GM12878 (cell line): ENCODE measurements around the gene DNAI2. TPM values are rescaled to one million over a fixed set of nuclear protein-coding genes. Genes with fewer than 3 reads are reported as not detected.
A peak's percentile ranks its signal among the peaks of the same experiment; 100 is the strongest.

Experiments
- CTCF ChIP-seq, 3 experiments: IDR thresholded peaks in 2 of 3; conservative IDR thresholded peaks in 1 of 3; 2 replicates each; pipeline ENCODE4 v1.5.1; 2011; ENCODE audit warnings: low read depth in 3 of 3, low read length in 3 of 3, mild to moderate bottlenecking in 3 of 3, control low read depth in 2 of 3, moderate library complexity in 2 of 3, inconsistent platforms in 1 of 3, mixed read lengths in 1 of 3; ENCODE audit not compliant: control insufficient read depth in 2 of 3, insufficient read depth in 1 of 3; ENCODE audit errors: extremely low read depth in 1 of 3
- ELK1 ChIP-seq: IDR thresholded peaks from 2 replicates; pipeline ENCODE4 v1.6.1; 2012; ENCODE audit warnings: low read depth, low read length, improper control_type of control experiment
- FOXM1 ChIP-seq: IDR thresholded peaks from 2 replicates; pipeline ENCODE4 v1.6.1; 2012; ENCODE audit warnings: low read depth, mild to moderate bottlenecking, inconsistent platforms, low read length, moderate library complexity
- MLLT1 ChIP-seq: fragments of 450-650 bp; IDR thresholded peaks from 2 replicates; pipeline ENCODE4 v1.6.1; 2016; ENCODE audit warnings: mild to moderate bottlenecking
- NFIC ChIP-seq: IDR thresholded peaks from 2 replicates; pipeline ENCODE4 v1.6.1; 2012; ENCODE audit warnings: low read depth, mild to moderate bottlenecking, inconsistent platforms, low read length, moderate library complexity
- SMC3 ChIP-seq: IDR thresholded peaks from 2 replicates; pipeline ENCODE4 v1.6.1; 2011; ENCODE audit warnings: low read length, improper control_type of control experiment, borderline replicate concordance
- SP1 ChIP-seq: IDR thresholded peaks from one replicate; pipeline ENCODE4 v1.6.1; 2011; ENCODE audit warnings: low read depth, low read length
- SPI1 ChIP-seq: IDR thresholded peaks from 2 replicates; pipeline ENCODE4 v1.6.1; 2011; ENCODE audit warnings: low read depth, mild to moderate bottlenecking, low read length, moderate library complexity, borderline replicate concordance; ENCODE audit not compliant: insufficient read depth
- YY1 ChIP-seq: IDR thresholded peaks from 2 replicates; pipeline ENCODE4 v1.6.1; 2011; ENCODE audit warnings: low read depth, mild to moderate bottlenecking, low read length
- ZBTB40 ChIP-seq: fragments of 450-650 bp; IDR thresholded peaks from 2 replicates; pipeline ENCODE4 v1.6.1; 2016; ENCODE audit warnings: mild to moderate bottlenecking, moderate library complexity, borderline replicate concordance
- ZNF24 ChIP-seq: fragments of 450-650 bp; IDR thresholded peaks from 2 replicates; pipeline ENCODE4 v1.6.1; 2017; ENCODE audit warnings: antibody characterized with exemption, mild to moderate bottlenecking
- ZNF592 ChIP-seq: fragments of 450-650 bp; IDR thresholded peaks from 2 replicates; pipeline ENCODE4 v1.6.1; 2017; ENCODE audit warnings: mild to moderate bottlenecking, moderate library complexity
- polyA plus RNA-seq, 11 experiments: library from polyadenylated mRNA; depleted of rRNA in 4 of 11; unstranded in 6 of 11; stranded (reverse) in 5 of 11; fragments of >200 nt; fragmentation: Nextera tagmentation in 4 of 11; fragmentation: Illumina TruSeq in 1 of 11; extraction: Ambion mirVana in 4 of 11; extraction: Trizol in 1 of 11; gene quantifications; 1 replicate in 1 of 11; 2 replicates in 10 of 11; pipeline versions ENCODE4 v1.2.1 to v1.2.3, GENCODE V29; 2011 to 2016; ENCODE audit warnings: inconsistent platforms in 2 of 11, missing spikeins in 2 of 11, low read depth in 1 of 11
- total RNA-seq, 4 experiments: library from RNA; depleted of rRNA in 3 of 4; stranded (reverse); fragments of >200 nt in 3 of 4; fragmentation: Illumina TruSeq in 1 of 4; extraction: Trizol in 1 of 4; gene quantifications; 2 replicates each; pipeline versions ENCODE4 v1.2.1 to v1.2.3, GENCODE V29; 2013 to 2021

The DNAI2 gene
- total and polyA plus RNA-seq, 10 of the 15 experiments (the other 5 are each of a cell fraction or from before 2014, with no cell fraction given), result 0.04 to 1.8 (median 0.13) TPM

GRCh38 chr17:74296548-74296936, 22.5 kb downstream of the DNAI2 start (continued):
- TF ChIP-seq MLLT1 (peak; percentile 62; the same call in 1 of the 2 replicates), CTCF (IDR thresholded peaks at IDR 0.05 in 2 of 3, conservative IDR thresholded peaks at IDR 0.05 in 1 of 3; ENCODE audit: control insufficient read depth in 2 of 3, extremely low read depth in 1 of 3, insufficient read depth in 1 of 3, low read depth in 3 of 3, low read length in 3 of 3) (peak; percentile 43 to 72 (median 56); a peak in 4 of 6 replicates), ZNF592 (0 out of 2 replicates have a peak, but pooled peaks have one; percentile 15), YY1 (0 out of 2 replicates have a peak, but pooled peaks have one; percentile 37), ELK1 (no peak), ZNF24 (0 out of 2 replicates have a peak, but pooled peaks have one; percentile 7), SMC3 (peak; percentile 72; the same call in 1 of the 2 replicates), SPI1 (no peak), FOXM1 (no peak), NFIC (no peak), ZBTB40 (no peak), SP1 (no peak)
- TF ChIP-seq, all 136 proteins: peak for 12
